Mesenteric fat pad (tissue), 1 donor: ENCODE results near the gene FAM98A. TPM values are rescaled to one million over a fixed set of nuclear protein-coding genes. Genes with fewer than 3 reads are reported as not detected.

ENCODE experiments used
- DNase-seq: peaks from one replicate; pipeline ENCODE4 v3.0.0-alpha.2; 2020; ENCODE audit warnings: low spot score
- long read RNA-seq: library from polyadenylated mRNA; unstranded; transcript quantifications from one replicate; pipeline ENCODE4 v2.0.0, GENCODE V29; 2020
- total RNA-seq: library from RNA; stranded (reverse); fragmentation: NEBNext Ultra II Directional; extraction: Animal tissue kit (Norgen Biotek cat#: 25700); gene quantifications from one replicate; pipeline ENCODE4 v1.2.1, GENCODE V29; 2021
- donor health status: DM: yes; HTN: yes; CAD: no.

FAM98A gene
- total RNA-seq: 72.2 TPM
- long read RNA-seq, transcript FAM98A-201 (8 exons, 2,816 nt): major isoform, 8 of 13 reads
- long read RNA-seq, partial matches to known transcripts: 1 of 13 reads
- long read RNA-seq, other reads (novel, unspliced or antisense): 3 of 13 reads

- DNase-seq: peak; percentile 100
Measured at GRCh38 chr2:33599175-33599942, at the start of gene FAM98A. FAM98A (minus strand) TSS chr2:33599299; CDS start chr2:33599221, 78 bp downstream.

GRCh38 chr2:33645861-33646260, 46.8 kb upstream of the FAM98A start:
- no peak for DNase-seq

- DNase-seq: no peak
Measured at GRCh38 chr2:33644215-33644614, 45.1 kb upstream of the FAM98A start.

- DNase-seq: no peak
Measured at GRCh38 chr2:33636001-33636400, 36.9 kb upstream of the FAM98A start.

- no peak for DNase-seq
Measured at GRCh38 chr2:33634261-33634910, 35.3 kb upstream of the FAM98A start.

GRCh38 chr2:33633315-33633714, 34.2 kb upstream of the FAM98A start:
- DNase-seq: no peak

GRCh38 chr2:33632831-33633230, 33.7 kb upstream of the FAM98A start:
- DNase-seq: no peak

GRCh38 chr2:33628031-33628827, 29.1 kb upstream of the FAM98A start:
- DNase-seq: no peak

- no peak for DNase-seq
Measured at GRCh38 chr2:33619028-33619427, 19.9 kb upstream of the FAM98A start.

GRCh38 chr2:33617989-33618388, 18.9 kb upstream of the FAM98A start:
- no peak for DNase-seq

GRCh38 chr2:33617401-33617800, 18.3 kb upstream of the FAM98A start:
- DNase-seq: no peak

GRCh38 chr2:33616873-33617272, 17.8 kb upstream of the FAM98A start:
- no peak for DNase-seq

GRCh38 chr2:33614190-33614589, 15.1 kb upstream of the FAM98A start:
- no peak for DNase-seq

- DNase-seq: no peak
Measured at GRCh38 chr2:33607905-33608304, 8.8 kb upstream of the FAM98A start.

GRCh38 chr2:33607251-33607721, 8.2 kb upstream of the FAM98A start:
- no peak for DNase-seq

GRCh38 chr2:33606622-33607021, 7.5 kb upstream of the FAM98A start:
- no peak for DNase-seq

- no peak for DNase-seq
Measured at GRCh38 chr2:33606100-33606499, 7.0 kb upstream of the FAM98A start.

- DNase-seq: no peak
Measured at GRCh38 chr2:33605056-33605455, 6.0 kb upstream of the FAM98A start.

GRCh38 chr2:33603416-33603815, 4.3 kb upstream of the FAM98A start:
- DNase-seq: no peak

GRCh38 chr2:33602201-33602830, 3.2 kb upstream of the FAM98A start:
- DNase-seq: no peak

GRCh38 chr2:33599943-33600192, 769 bp upstream of the FAM98A start:
- DNase-seq: no peak
